Rectal smooth muscle tissue (tissue), 1 donor: ENCODE measurements around the gene TMEM143.

ENCODE experiments used
- H3K27ac ChIP-seq: one replicate; pipeline ENCODE4 v1.7.0; 2013; ENCODE audit warnings: low read depth, low read length, inconsistent platforms
- H3K27me3 ChIP-seq: one replicate; pipeline ENCODE4 v1.7.0; 2013; ENCODE audit warnings: low read length; ENCODE audit not compliant: control insufficient read depth, insufficient read depth
- H3K36me3 ChIP-seq: one replicate; pipeline ENCODE4 v1.7.0; 2013; ENCODE audit warnings: low read length; ENCODE audit not compliant: control insufficient read depth, insufficient read depth
- H3K4me1 ChIP-seq: one replicate; pipeline ENCODE4 v1.7.0; 2013; ENCODE audit warnings: low read length; ENCODE audit not compliant: control insufficient read depth, insufficient read depth
- H3K4me3 ChIP-seq: one replicate; pipeline ENCODE4 v1.7.0; 2013; ENCODE audit warnings: low read length
- H3K9ac ChIP-seq: one replicate; pipeline ENCODE4 v1.7.0; 2013; ENCODE audit warnings: low read length

TMEM143 gene

GRCh38 chr19:48363810-48364597 lies at the start of gene TMEM143, which contains the start of gene SYNGR4:
Gene TMEM143 (minus strand): TSS chr19:48363940. CDS start chr19:48363920, 20 bp downstream.
Gene SYNGR4 (plus strand): TSS chr19:48364367. CDS start chr19:48365843, 1,476 bp downstream.
- H3K4me1 ChIP-seq, result no peaks in the 10 kb centered on the region
- H3K4me3 ChIP-seq, result peak within 1 kb of the TSS; percentile 88
- H3K36me3 ChIP-seq, result no peaks in the 10 kb centered on the region
- H3K27me3 ChIP-seq, result no peaks in the 10 kb centered on the region
- H3K27ac ChIP-seq, result peak within 1 kb of the TSS; percentile 97
- H3K9ac ChIP-seq, result peak within 1 kb of the TSS; percentile 98

DNA sequence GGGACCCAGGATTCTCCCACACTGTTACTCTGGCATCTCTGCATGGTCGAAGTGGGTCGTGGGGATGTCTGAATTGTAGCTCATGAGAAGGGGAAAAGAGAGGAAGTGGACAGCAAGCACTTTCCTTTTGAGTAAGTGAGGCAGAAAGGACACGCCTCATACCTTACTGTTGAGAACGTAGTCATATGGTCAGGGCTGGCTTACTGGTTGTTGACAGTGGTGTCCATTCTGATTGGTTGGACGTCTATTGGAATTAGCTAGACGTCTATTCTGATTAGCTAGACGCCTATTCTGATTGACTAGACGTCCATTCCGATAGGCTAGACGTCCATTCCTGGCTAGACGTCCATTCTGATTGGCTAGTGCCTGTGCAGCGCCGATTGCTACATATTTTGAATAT lies 42.1 kb upstream of the TMEM143 start:
- H3K27me3 ChIP-seq, result no peaks in the 10 kb centered on the region
- no peaks in the 10 kb centered on the region for H3K36me3 ChIP-seq
- no peak overlapping the region for H3K9ac ChIP-seq
- no peak overlapping the region for H3K27ac ChIP-seq
- H3K4me1 ChIP-seq, result no peaks in the 10 kb centered on the region
- no peak overlapping the region for H3K4me3 ChIP-seq

- Histone ChIP-seq H3K27ac (no peak overlapping the region), H3K4me1 (no peaks in the 10 kb centered on the region), H3K4me3 (no peak overlapping the region), H3K9ac (no peak overlapping the region), H3K36me3 (no peaks in the 10 kb centered on the region), H3K27me3 (no peaks in the 10 kb centered on the region)
Measured at GRCh38 chr19:48405010-48405659, 41.4 kb upstream of the TMEM143 start.

GRCh38 chr19:48403606-48404005 lies 39.9 kb upstream of the TMEM143 start:
- no peak overlapping the region for H3K4me3 ChIP-seq
- no peaks in the 10 kb centered on the region for H3K36me3 ChIP-seq
- no peaks in the 10 kb centered on the region for H3K27me3 ChIP-seq
- H3K9ac ChIP-seq, result no peak overlapping the region
- no peak overlapping the region for H3K27ac ChIP-seq
- H3K4me1 ChIP-seq, result no peaks in the 10 kb centered on the region

- H3K4me1 ChIP-seq, result no peaks in the 10 kb centered on the region
- H3K27ac ChIP-seq, result no peak overlapping the region
- peaks cover 17% of the 10 kb centered on the region for H3K27me3 ChIP-seq
- no peak overlapping the region for H3K4me3 ChIP-seq
- H3K9ac ChIP-seq, result no peak overlapping the region
- no peaks in the 10 kb centered on the region for H3K36me3 ChIP-seq
Measured at GRCh38 chr19:48401287-48401686, 37.5 kb upstream of the TMEM143 start.

DNA sequence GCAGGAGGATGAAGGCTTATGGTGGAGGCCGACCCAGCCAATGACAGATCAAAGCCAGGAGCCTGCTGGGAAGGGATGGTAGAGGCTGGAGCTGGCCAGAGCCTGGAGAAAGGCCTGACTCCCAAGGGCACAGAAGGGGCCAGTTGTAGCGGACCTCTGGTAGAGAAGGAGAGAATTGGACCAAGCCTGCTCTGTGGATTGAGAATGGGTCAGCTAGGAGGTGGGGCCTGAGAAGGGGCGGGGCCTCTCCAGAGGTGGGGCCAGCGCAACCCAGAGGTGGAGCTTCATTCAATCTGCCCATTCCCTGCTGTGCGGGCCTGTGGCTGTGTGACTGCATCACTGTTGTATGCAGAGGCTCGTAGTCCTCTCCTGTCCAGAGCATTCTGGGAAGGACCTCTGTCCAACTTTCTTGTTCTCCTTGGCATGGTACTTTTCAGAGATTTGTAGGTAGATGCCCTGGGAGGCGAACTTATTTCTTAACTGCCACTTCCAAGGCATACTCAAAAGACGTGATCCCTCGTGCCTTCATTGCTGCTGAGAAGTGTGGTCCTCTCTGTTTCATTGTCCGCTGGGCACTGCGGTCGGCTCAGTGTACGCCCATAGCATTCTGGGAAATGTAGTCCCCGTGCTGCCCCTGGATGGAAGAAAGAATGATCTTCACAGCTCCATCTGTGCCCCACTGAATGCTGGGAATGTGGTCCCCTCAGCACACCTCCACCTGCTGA lies 36.4 kb upstream of the TMEM143 start:
- no peaks in the 10 kb centered on the region for H3K36me3 ChIP-seq
- peak overlapping the region; percentile 17 for H3K4me3 ChIP-seq
- peaks cover 28% of the 10 kb centered on the region for H3K27me3 ChIP-seq
- H3K4me1 ChIP-seq, result no peaks in the 10 kb centered on the region
- no peak overlapping the region for H3K9ac ChIP-seq
- no peak overlapping the region for H3K27ac ChIP-seq

DNA sequence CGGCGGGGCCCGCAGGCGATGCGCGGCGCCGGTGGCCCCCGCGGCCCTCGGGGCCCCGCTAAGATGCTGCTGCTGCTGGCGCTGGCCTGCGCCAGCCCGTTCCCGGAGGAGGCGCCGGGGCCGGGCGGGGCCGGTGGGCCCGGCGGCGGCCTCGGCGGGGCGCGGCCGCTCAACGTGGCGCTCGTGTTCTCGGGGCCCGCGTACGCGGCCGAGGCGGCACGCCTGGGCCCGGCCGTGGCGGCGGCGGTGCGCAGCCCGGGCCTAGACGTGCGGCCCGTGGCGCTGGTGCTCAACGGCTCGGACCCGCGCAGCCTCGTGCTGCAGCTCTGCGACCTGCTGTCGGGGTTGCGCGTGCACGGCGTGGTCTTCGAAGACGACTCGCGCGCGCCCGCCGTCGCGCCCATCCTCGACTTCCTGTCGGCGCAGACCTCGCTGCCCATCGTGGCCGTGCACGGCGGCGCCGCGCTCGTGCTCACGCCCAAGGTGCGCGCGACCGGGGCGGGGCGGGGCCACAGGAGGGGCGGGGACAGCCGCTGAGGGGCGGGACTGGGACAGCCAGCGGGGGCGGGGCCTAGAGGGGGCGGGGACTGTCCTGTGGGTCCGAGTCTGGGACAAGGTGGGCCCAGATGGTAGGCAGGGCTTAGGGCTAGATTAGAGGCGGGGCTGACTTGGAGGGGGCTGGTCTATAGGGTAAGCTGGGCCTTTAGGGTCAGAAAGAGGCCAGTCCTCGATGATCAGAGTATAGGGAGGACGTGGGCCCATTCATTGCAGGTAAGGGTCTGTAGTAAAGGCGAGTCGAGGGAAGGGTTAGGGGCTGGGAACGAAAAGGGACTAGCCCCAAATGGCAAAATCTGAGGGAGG lies 34.9 kb upstream of the TMEM143 start:
- Histone ChIP-seq H3K4me1 (no peaks in the 10 kb centered on the region), H3K36me3 (no peaks in the 10 kb centered on the region), H3K27me3 (peaks cover 38% of the 10 kb centered on the region), H3K27ac (no peak overlapping the region), H3K9ac (no peak overlapping the region), H3K4me3 (peak overlapping the region; percentile 57)

GRCh38 chr19:48398102-48398374 lies 34.3 kb upstream of the TMEM143 start:
- Histone ChIP-seq H3K27ac (no peak overlapping the region), H3K4me1 (no peaks in the 10 kb centered on the region), H3K27me3 (peaks cover 42% of the 10 kb centered on the region), H3K4me3 (peak overlapping the region; percentile 29), H3K36me3 (no peaks in the 10 kb centered on the region), H3K9ac (no peak overlapping the region)

DNA sequence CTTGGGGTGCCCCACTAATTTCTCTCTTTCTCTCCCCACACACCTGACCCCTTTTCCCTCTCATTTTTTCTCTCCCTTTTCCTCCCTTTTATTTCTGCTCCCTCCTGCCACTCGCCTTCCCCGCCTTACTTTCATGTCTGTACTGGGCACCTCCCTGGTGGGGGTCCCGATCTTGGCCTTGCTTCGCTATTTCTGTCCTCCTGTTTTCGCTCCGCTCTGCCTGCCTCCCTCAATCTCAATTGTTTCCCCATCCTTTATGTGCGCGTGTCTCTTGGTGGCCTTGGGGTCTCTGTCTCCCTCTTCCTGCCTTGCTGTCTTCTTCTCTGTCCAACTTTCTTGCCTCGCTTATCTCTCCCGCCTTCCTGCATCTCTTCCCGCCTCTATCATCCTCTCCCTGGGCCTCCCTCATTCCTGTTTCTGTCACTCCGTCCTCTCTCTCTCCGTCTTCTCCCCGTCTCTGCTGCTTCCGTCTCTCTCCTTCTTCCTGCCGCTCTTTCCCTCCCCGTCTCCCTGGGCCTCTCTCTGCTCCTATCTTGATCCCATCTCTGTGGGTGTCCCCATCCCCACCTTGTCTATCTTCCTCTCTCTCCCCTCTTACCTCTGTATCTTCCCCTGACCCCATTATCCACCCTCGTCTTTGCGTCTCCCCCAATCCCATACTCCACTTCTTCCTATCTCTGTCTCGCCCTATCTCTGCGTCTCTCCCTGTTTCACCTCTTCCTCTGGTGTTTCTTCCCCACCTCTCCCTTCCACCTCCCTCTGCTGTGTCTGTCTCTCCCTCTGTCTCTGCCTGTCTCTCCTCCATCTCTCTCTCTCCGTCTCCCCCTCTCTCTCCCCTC lies 33.7 kb upstream of the TMEM143 start:
- H3K27ac ChIP-seq, result no peak overlapping the region
- no peaks in the 10 kb centered on the region for H3K36me3 ChIP-seq
- peak overlapping the region; percentile 29 for H3K4me3 ChIP-seq
- H3K27me3 ChIP-seq, result peaks cover 46% of the 10 kb centered on the region
- H3K4me1 ChIP-seq, result no peaks in the 10 kb centered on the region
- no peak overlapping the region for H3K9ac ChIP-seq

- no peak overlapping the region for H3K4me3 ChIP-seq
- H3K4me1 ChIP-seq, result no peaks in the 10 kb centered on the region
- H3K36me3 ChIP-seq, result no peaks in the 10 kb centered on the region
- peaks cover 46% of the 10 kb centered on the region for H3K27me3 ChIP-seq
- H3K27ac ChIP-seq, result no peak overlapping the region
- H3K9ac ChIP-seq, result no peak overlapping the region
Measured at GRCh38 chr19:48396824-48397176, 33.1 kb upstream of the TMEM143 start.

DNA sequence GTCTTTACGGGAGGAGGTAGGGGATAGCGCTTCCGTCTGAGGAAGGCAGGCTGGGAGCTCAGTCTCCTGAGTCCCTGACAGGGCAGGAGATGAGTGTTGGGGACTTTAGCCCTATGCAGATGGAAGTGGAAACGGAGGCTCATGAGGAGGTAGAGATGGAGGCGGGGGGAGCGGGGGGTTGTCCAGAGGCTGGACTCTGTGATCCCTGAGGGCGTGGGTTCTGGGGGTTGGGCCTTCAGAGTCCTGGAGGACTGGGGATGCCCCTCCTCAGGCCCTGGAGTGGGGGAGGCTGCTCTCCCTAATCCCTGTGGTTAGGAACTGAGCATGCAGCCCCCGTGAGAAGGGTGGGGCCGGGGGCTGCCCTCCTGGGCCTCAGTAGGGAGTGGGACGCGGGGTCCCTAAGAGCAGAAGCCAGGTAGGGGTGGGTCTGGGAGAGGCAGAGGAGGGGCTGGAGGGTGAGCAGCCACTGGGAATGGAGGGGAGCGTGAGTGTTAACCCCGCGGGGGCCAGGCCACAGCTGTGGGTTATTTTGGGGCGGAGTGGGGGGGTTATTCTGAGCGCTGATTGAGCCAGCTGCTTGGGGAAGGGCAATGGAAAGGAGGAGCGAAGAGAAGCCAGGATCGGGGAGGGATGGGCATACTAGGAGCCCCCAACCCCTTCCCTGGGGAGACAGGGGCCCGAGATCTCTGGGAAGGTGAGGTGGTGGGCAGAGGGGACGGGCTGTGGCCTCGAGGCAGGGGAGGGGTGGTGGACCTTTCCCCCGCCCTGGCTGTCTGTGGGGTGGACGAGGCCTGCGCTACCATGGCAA lies 32.5 kb upstream of the TMEM143 start:
- Histone ChIP-seq H3K9ac (no peak overlapping the region), H3K27ac (no peak overlapping the region), H3K27me3 (peaks cover 46% of the 10 kb centered on the region), H3K4me1 (no peaks in the 10 kb centered on the region), H3K4me3 (no peak overlapping the region), H3K36me3 (no peaks in the 10 kb centered on the region)
